K562 (cell line): ENCODE measurements around the gene FBXO8. TPM values are rescaled to one million over a fixed set of nuclear protein-coding genes. Genes with fewer than 3 reads are reported as not detected.
"Not testable (repeated sequence)": the region's sequence is repeated elsewhere in the genome, so short reads cannot be mapped to it uniquely, and the experiment has no call there.

ENCODE experiments used
- ATAC-seq: fragments of 200-7000 bp; cut with Tn5 transposase; 3 replicates; pipeline ENCODE4 v1.9.1; 2020; ENCODE audit warnings: moderate library complexity
- BruUV-seq: library from RNA; stranded (reverse); fragments of 400-500 nt; replicated peaks from 2 replicates; lab custom pipeline; 2021; lab: Mats Ljungman, UMichigan
- CTCF ChIA-PET: fragments of 300-600 bp; formaldehyde crosslinking; extraction: SDS; loops from one replicate; lab custom pipeline; 2021; ENCODE audit warnings: low intra/inter-chr PET ratio; lab: Yijun Ruan, JAX
- POLR2A ChIA-PET: fragments of 300-600, 350-650 bp; sonication (Branson Sonifier 250); formaldehyde crosslinking; extraction: SDS; loops from one replicate; lab custom pipeline; 2021; ENCODE audit warnings: antibody characterized with exemption, inconsistent platforms; lab: Yijun Ruan, JAX
- DNase-seq, 4 experiments: peaks; one replicate each; pipeline versions ENCODE4 v3.0.0 to v3.0.0-alpha.2; 2011 to 2018; ENCODE audit warnings: low spot score in 3 of 4, mixed read lengths in 3 of 4; ENCODE audit errors: extremely low read depth in 1 of 4
- FAIRE-seq: peaks from 2 replicates; lab custom pipeline; 2011; peaks lifted over from hg19 to GRCh38; lab: Jason Lieb, UNC
- H2AFZ ChIP-seq: 2 replicates; pipeline ENCODE4 v1.6.0; 2011; ENCODE audit warnings: low read depth, low read length, control low read depth, inconsistent platforms
- H3K27ac ChIP-seq: fragments of 200-600 bp; 3 replicates; pipeline ENCODE4 v1.8.0; 2011; ENCODE audit warnings: low read depth, mild to moderate bottlenecking, control low read depth, inconsistent platforms, low read length, moderate library complexity, mixed read lengths; ENCODE audit errors: extremely low read depth
- H3K27me3 ChIP-seq, 2 experiments: fragments of 300-600 bp in 1 of 2; 2 replicates in 1 of 2; 3 replicates in 1 of 2; pipeline versions ENCODE4 v1.6.0 to v1.8.0; 2011; ENCODE audit warnings: inconsistent platforms in 2 of 2, low read length in 2 of 2, mild to moderate bottlenecking in 1 of 2, mixed read lengths in 1 of 2, moderate library complexity in 1 of 2; ENCODE audit not compliant: control insufficient read depth in 2 of 2, insufficient read depth in 2 of 2
- H3K36me3 ChIP-seq: fragments of 300-600 bp; 3 replicates; pipeline ENCODE4 v1.8.0; 2011; ENCODE audit warnings: mild to moderate bottlenecking, low read length, inconsistent platforms; ENCODE audit not compliant: control insufficient read depth, insufficient read depth
- H3K4me1 ChIP-seq, 2 experiments: fragments of 200-600 bp in 1 of 2; replicated peaks in 1 of 2; 2 replicates in 1 of 2; 3 replicates in 1 of 2; pipeline versions ENCODE4 v1.5.1 to v1.8.0; 2011; ENCODE audit warnings: inconsistent platforms in 2 of 2, low read length in 2 of 2, mild to moderate bottlenecking in 1 of 2, mixed read lengths in 1 of 2, moderate library complexity in 1 of 2; ENCODE audit not compliant: control insufficient read depth in 2 of 2, insufficient read depth in 2 of 2
- H3K4me2 ChIP-seq: 2 replicates; pipeline ENCODE4 v1.6.1; 2011; ENCODE audit warnings: low read length, control low read depth, inconsistent platforms, mixed read lengths; ENCODE audit not compliant: insufficient read depth
- H3K4me3 ChIP-seq: fragments of 200-600 bp; sonication (generic), shearing (Covaris generic); 2 replicates; pipeline ENCODE4 v1.5.1; 2016; ENCODE audit warnings: control low read depth, inconsistent platforms
- H3K79me2 ChIP-seq: fragments of 200-600 bp; 3 replicates; pipeline ENCODE4 v1.8.0; 2011; ENCODE audit warnings: low read length, inconsistent platforms; ENCODE audit not compliant: control insufficient read depth, insufficient read depth
- H3K9ac ChIP-seq, 2 experiments: 2 replicates each; pipeline versions ENCODE4 v1.6.0 to v1.6.1; 2011; ENCODE audit warnings: low read depth in 2 of 2, low read length in 2 of 2, control low read depth in 1 of 2, inconsistent platforms in 1 of 2, mild to moderate bottlenecking in 1 of 2, mixed read lengths in 1 of 2; ENCODE audit not compliant: insufficient read depth in 1 of 2
- H3K9me1 ChIP-seq: one replicate; pipeline ENCODE4 v1.6.0; 2011; ENCODE audit warnings: inconsistent platforms, mild to moderate bottlenecking, low read length, moderate library complexity; ENCODE audit not compliant: control insufficient read depth, insufficient read depth
- H3K9me3 ChIP-seq: replicated peaks from 2 replicates; pipeline ENCODE4 v1.5.1; 2011; ENCODE audit warnings: low read depth, low read length, inconsistent platforms; ENCODE audit not compliant: control insufficient read depth, insufficient read depth
- H4K20me1 ChIP-seq: replicated peaks from 2 replicates; pipeline ENCODE4 v1.6.1; 2011; ENCODE audit warnings: low read length, inconsistent platforms, mixed read lengths; ENCODE audit not compliant: control insufficient read depth, insufficient read depth
- CBX3 ChIP-seq, 2 experiments: IDR thresholded peaks; 1 replicate in 1 of 2; 2 replicates in 1 of 2; pipeline ENCODE4 v1.6.1; 2012; ENCODE audit warnings: inconsistent platforms in 2 of 2, low read length in 2 of 2, borderline replicate concordance in 1 of 2, control low read depth in 1 of 2
- CBX5 ChIP-seq: IDR thresholded peaks from 2 replicates; pipeline ENCODE4 v1.6.1; 2014; ENCODE audit warnings: low read depth, borderline replicate concordance
- EP400 ChIP-seq: fragments of 450-650 bp; IDR thresholded peaks from 2 replicates; pipeline ENCODE4 v1.6.1; 2017; ENCODE audit warnings: antibody characterized with exemption, mild to moderate bottlenecking, moderate library complexity
- HLTF ChIP-seq: fragments of 450-650 bp; IDR thresholded peaks from 2 replicates; pipeline ENCODE4 v1.6.1; 2016
- MIER1 ChIP-seq: fragments of 450-650 bp; IDR thresholded peaks from 2 replicates; pipeline ENCODE4 v1.6.1; 2016; ENCODE audit warnings: antibody characterized with exemption, mild to moderate bottlenecking, low read depth
- TRIM24 ChIP-seq, 2 experiments: fragments of 450-650 bp; IDR thresholded peaks; 2 replicates each; pipeline ENCODE4 v1.6.1; 2016
- TRIM28 ChIP-seq: fragments of 450-650 bp; IDR thresholded peaks from 2 replicates; pipeline ENCODE4 v1.6.1; 2017
- ZNF175 ChIP-seq: fragments of 200-800 bp; sonication (Bioruptor generic); IDR thresholded peaks from 2 replicates; pipeline ENCODE4 v1.6.1; 2016; ENCODE audit warnings: low read depth, mild to moderate bottlenecking, missing genetic modification characterization, missing compliant biosample characterization
- WGBS: fragments of 100-300 bp; shearing (Covaris generic); methylation state at CpG from one replicate; pipeline ENCODE4 v1.1.6; 2016; ENCODE audit warnings: low coverage, mixed read lengths; ENCODE audit not compliant: insufficient coverage; ENCODE audit errors: missing lambda C conversion rate; 5-methylcytosine and 5-hydroxymethylcytosine counted together
- in situ Hi-C: fragments of 300-500 bp; cut with MboI; formaldehyde crosslinking; loops from 4 replicates; pipeline ENCODE4 v1.15.0; 2018; ENCODE audit warnings: inconsistent platforms, mixed read lengths
- intact Hi-C: fragments of 100-400 bp; cut with micrococcal nuclease; formaldehyde crosslinking; loops from 2 replicates; pipeline ENCODE4 v1.14.2; 2022
- polyA plus RNA-seq, 8 experiments: library from polyadenylated mRNA; depleted of rRNA in 4 of 8; stranded (reverse) in 5 of 8; unstranded in 3 of 8; fragments of >200 nt; fragmentation: Nextera tagmentation in 2 of 8; fragmentation: Illumina TruSeq in 1 of 8; extraction: Ambion mirVana in 2 of 8; extraction: Trizol in 1 of 8; gene quantifications; 2 replicates each; pipeline versions ENCODE4 v1.2.1 to v1.2.3, GENCODE V29; 2011 to 2014; ENCODE audit warnings: inconsistent platforms in 1 of 8, missing spikeins in 1 of 8
- total RNA-seq, 7 experiments: library from RNA; depleted of rRNA in 6 of 7; stranded (reverse); fragments of >200 nt in 6 of 7; fragmentation: Illumina TruSeq in 2 of 7; extraction: Trizol in 2 of 7; gene quantifications; 2 replicates each; pipeline versions ENCODE4 v1.2.1 to v1.2.3, GENCODE V29; 2011 to 2021; ENCODE audit warnings: low replicate concordance in 1 of 7
- TF ChIP-seq, protein P1 (sequence below): fragments of 450-650 bp; formaldehyde crosslinking; IDR thresholded peaks from 2 replicates; pipeline ENCODE4 v1.4.0; 2020; ENCODE audit warnings: mild to moderate bottlenecking, mixed read lengths
- TF ChIP-seq, protein P2 (sequence below): fragments of 450-650 bp; IDR thresholded peaks from 2 replicates; pipeline ENCODE4 v1.6.1; 2016; ENCODE audit warnings: mild to moderate bottlenecking

Gene FBXO8
- total and polyA plus RNA-seq, 9 of the 15 experiments (the other 6 are each of a cell fraction or from before 2014, with no cell fraction given) = 12.9 to 27.1 (median 14.8) TPM

DNA sequence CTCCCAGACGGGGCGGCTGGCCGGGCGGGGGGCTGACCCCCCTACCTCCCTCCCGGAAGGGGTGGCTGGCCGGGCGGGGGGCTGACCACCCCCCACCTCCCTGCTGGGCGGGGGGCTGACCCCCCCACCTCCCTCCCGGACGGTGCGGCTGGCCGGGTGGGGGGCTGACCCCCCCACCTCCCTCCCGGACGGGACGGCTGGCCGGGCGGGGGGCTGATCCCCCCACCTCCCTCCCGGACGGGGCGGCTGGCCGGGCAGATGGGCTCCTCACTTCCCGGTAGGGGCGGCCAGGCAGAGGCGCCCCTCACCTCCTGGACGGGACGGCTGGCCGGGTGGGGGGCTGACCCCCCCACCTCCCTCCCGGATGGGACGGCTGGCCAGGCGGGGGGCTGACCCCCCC lies 11.2 kb upstream of the FBXO8 start:
- CTCF ChIA-PET, intact Hi-C loops, ATAC-seq, H3K4me2 ChIP-seq, H3K4me3 ChIP-seq, FAIRE-seq, in situ Hi-C loops, BruUV-seq, H3K4me1 ChIP-seq, H4K20me1 ChIP-seq, POLR2A ChIA-PET, H3K9me1 ChIP-seq, H3K27ac ChIP-seq, H3K9ac ChIP-seq, H2AFZ ChIP-seq, DNase-seq, H3K27me3 ChIP-seq: not testable (repeated sequence)
- Histone ChIP-seq H3K9me3 (peaks cover 28% of the 10 kb centered on the region), H3K36me3 (peaks cover 33% of the 10 kb centered on the region), H3K79me2 (peaks cover 67% of the 10 kb centered on the region)
- no CpG with 5 or more reads among the region's 30 CpGs for WGBS

DNA sequence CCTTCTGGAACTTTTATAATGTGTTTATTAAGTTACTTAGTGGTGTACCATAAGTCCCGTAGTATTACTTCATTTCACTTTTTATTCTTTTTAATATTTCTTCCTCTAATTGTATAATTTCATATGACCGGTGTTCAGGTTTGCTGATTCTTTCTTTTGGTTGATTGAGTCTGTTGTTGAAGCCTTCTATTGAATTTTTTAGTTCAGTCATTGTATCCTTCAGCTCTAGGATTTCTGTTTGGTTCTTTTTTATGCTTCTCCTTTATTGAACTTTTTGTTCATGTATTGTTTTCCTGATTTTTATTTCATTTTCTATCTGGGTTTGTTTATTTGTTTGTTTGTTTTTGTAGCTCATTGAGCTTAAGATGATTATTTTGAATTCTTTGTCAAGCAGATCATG lies 9.0 kb upstream of the FBXO8 start:
- DNase-seq (no peak), ATAC-seq (no peak), FAIRE-seq (no peak)
- in situ Hi-C loops (no loop called here), intact Hi-C loops (no loop called here)
- H3K36me3 ChIP-seq = peaks cover 24% of the 10 kb centered on the region
- no TSS peak for BruUV-seq
- no peak overlapping the region for H2AFZ ChIP-seq
- no peaks in the 10 kb centered on the region for H4K20me1 ChIP-seq
- no peaks in the 10 kb centered on the region for H3K27me3 ChIP-seq
- peaks cover 83% of the 10 kb centered on the region for H3K79me2 ChIP-seq
- H3K4me2 ChIP-seq = no peak overlapping the region
- no peaks in the 10 kb centered on the region for H3K9me1 ChIP-seq
- H3K9me3 ChIP-seq = peaks cover 25% of the 10 kb centered on the region
- CTCF ChIA-PET = no interaction called here
- no peak overlapping the region for H3K4me3 ChIP-seq
- H3K27ac ChIP-seq = no peak overlapping the region
- H3K4me1 ChIP-seq = no peaks in the 10 kb centered on the region
- POLR2A ChIA-PET = no interaction called here
- no peak overlapping the region for H3K9ac ChIP-seq
- 91% methylated on average over 2 of the region's 2 CpGs for WGBS
- TF ChIP-seq, protein P1, sequence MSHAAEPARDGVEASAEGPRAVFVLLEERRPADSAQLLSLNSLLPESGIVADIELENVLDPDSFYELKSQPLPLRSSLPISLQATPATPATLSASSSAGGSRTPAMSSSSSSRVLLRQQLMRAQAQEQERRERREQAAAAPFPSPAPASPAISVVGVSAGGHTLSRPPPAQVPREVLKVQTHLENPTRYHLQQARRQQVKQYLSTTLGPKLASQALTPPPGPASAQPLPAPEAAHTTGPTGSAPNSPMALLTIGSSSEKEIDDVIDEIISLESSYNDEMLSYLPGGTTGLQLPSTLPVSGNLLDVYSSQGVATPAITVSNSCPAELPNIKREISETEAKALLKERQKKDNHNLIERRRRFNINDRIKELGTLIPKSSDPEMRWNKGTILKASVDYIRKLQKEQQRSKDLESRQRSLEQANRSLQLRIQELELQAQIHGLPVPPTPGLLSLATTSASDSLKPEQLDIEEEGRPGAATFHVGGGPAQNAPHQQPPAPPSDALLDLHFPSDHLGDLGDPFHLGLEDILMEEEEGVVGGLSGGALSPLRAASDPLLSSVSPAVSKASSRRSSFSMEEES (CRISPR knock-in tag) = no peak
- TF ChIP-seq ZNF175 (CRISPR knock-in tag) (no peak), CBX3 (IDR thresholded peaks at IDR 0.05; ENCODE audit: borderline replicate concordance in 1 of 2, low read length in 2 of 2) (peak in 1 of 2 experiments; percentile 93; a peak in 2 of 3 replicates), HLTF (peak; percentile 89), EP400 (0 out of 2 replicates have a peak, but pooled peaks have one; percentile 23), CBX5 (peak; percentile 63; the same call in 1 of the 2 replicates), TRIM24 (IDR thresholded peaks at IDR 0.05) (peak; percentile 60 to 69; a peak in 3 of 4 replicates), MIER1 (0 out of 2 replicates have a peak, but pooled peaks have one; percentile 44), TRIM28 (peak; percentile 91; the same call in 1 of the 2 replicates)
- TF ChIP-seq, protein P2, sequence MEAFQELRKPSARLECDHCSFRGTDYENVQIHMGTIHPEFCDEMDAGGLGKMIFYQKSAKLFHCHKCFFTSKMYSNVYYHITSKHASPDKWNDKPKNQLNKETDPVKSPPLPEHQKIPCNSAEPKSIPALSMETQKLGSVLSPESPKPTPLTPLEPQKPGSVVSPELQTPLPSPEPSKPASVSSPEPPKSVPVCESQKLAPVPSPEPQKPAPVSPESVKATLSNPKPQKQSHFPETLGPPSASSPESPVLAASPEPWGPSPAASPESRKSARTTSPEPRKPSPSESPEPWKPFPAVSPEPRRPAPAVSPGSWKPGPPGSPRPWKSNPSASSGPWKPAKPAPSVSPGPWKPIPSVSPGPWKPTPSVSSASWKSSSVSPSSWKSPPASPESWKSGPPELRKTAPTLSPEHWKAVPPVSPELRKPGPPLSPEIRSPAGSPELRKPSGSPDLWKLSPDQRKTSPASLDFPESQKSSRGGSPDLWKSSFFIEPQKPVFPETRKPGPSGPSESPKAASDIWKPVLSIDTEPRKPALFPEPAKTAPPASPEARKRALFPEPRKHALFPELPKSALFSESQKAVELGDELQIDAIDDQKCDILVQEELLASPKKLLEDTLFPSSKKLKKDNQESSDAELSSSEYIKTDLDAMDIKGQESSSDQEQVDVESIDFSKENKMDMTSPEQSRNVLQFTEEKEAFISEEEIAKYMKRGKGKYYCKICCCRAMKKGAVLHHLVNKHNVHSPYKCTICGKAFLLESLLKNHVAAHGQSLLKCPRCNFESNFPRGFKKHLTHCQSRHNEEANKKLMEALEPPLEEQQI = peak; percentile 78; the same call in 1 of the 2 replicates
